GM21717 (cell line): Measurements from ENCODE around the gene RBM15B.
"Not testable (repeated sequence)": the region's sequence is repeated elsewhere in the genome, so short reads cannot be mapped to it uniquely, and the experiment has no call there.

Source experiments
- ATAC-seq: cut with Tn5 transposase; IDR thresholded peaks from one replicate; pipeline ENCODE4 v1.9.1; 2021; ENCODE audit warnings: mild to moderate bottlenecking, moderate library complexity; ENCODE audit not compliant: unreplicated experiment

The RBM15B gene

GRCh38 chr3:51375571-51375970, 15.5 kb upstream of the RBM15B start:
- ATAC-seq = no peak

GRCh38 chr3:51378065-51378464, 13.0 kb upstream of the RBM15B start:
- no peak for ATAC-seq

GRCh38 chr3:51378726-51379125, 12.4 kb upstream of the RBM15B start:
- ATAC-seq = no peak

DNA sequence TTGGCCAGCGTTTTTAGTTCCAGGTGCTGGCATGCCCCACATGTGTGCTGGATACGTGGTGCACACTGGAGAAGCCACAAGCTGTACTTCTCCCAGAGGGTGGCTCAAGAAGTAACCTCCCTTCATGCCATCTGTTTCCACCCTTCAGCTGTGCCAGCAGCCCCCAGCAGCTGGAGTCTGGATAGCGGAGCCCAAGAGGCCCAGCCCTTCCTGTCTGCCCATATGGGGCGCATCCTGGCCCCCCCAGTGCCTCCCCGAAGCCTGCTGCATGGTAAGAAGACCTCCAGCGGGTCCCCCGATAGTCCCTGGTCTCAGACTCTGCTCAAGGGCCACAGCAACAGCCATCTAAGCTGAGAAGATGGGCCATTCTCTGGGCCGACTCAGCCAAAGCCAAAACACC, 11.8 kb upstream of the RBM15B start:
- no peak for ATAC-seq

- ATAC-seq = no peak
Observed at GRCh38 chr3:51379746-51380455, 11.2 kb upstream of the RBM15B start.

GRCh38 chr3:51380601-51381332, 10.3 kb upstream of the RBM15B start:
- no peak for ATAC-seq

DNA sequence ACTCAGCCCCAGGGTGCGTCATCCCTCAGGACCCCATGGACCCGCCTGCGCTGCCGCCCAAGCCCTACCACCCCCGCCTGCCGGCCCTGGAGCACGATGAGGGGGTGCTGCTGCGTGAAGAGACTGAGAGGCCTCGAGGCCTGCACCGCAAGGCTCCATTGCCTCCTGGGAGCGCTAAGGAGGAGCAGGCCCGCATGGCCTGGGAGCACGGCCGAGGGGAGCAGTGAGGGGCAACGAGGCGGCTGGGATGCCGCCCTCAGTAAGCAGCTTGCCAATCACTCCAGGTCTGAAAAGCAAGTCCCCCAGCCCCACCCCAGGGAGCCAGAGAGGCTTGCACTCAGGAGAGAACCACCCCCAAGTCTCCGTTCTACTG, 9.8 kb upstream of the RBM15B start:
- ATAC-seq = no peak

DNA sequence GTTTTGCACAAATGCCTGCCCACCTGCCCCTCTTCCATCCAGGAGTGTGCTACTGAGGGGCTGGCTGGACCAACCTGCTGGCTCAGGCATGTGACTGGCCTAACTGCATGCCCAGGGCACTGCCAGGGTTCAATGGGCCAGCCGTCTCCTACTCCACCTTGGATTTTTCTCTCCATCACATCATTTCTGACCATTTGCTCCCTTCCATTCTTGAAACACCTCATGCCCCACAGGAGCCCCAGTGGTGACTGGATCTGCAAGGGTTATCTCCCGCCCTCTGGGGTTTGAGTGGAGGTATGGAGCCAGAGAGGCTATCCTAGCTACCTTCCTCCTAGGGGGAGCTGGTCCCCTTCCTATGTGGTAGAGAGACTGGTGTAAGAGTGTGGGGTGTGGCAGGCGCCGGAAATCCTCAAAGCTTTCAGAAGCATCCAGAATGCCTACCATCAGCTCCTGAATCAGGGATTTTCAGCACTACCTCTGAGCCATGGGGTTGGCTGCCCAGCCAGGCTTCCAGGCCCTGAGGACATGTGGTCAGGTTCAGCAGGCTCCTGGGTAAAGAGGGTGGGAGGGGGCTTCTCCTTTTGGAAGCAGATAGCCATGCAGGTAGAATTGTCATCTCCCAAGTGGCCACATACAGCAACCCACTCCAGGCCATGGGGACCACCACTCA, 8.9 kb upstream of the RBM15B start:
- ATAC-seq = no peak

- no peak for ATAC-seq
Observed at GRCh38 chr3:51382947-51383578, 8.0 kb upstream of the RBM15B start.

DNA sequence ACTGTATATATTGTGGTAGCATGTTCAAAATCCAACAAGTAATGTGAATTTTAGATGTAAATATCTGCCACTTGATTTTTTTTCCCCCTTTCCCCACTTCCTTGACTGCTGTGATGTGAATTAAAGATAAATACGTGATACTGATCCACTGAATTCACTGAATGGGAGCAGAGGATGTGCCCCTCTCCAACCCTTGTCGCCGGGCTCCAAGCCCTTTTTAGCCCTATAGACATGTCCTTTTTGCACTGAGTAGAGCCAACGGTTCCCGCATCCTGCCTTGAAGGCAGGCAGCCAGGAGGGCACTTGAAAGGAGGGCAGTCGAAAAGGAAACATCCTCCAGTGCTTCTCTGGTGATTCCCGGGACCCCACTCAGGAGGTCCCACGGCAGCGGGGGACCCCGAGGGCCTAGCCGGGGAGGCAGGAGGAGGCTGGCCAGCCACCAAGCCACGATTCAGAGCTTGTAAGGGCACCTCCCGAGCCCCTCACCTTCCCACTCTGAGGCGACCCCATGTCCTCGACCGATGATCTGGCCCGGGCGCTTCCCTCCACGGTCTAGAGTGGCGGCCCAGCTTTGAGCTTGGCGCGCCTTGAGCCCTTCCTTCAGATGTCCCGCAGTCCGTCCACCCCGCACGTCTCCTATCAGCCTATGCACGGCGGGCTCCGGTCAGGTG, 6.9 kb upstream of the RBM15B start:
- ATAC-seq = peak; percentile 18

DNA sequence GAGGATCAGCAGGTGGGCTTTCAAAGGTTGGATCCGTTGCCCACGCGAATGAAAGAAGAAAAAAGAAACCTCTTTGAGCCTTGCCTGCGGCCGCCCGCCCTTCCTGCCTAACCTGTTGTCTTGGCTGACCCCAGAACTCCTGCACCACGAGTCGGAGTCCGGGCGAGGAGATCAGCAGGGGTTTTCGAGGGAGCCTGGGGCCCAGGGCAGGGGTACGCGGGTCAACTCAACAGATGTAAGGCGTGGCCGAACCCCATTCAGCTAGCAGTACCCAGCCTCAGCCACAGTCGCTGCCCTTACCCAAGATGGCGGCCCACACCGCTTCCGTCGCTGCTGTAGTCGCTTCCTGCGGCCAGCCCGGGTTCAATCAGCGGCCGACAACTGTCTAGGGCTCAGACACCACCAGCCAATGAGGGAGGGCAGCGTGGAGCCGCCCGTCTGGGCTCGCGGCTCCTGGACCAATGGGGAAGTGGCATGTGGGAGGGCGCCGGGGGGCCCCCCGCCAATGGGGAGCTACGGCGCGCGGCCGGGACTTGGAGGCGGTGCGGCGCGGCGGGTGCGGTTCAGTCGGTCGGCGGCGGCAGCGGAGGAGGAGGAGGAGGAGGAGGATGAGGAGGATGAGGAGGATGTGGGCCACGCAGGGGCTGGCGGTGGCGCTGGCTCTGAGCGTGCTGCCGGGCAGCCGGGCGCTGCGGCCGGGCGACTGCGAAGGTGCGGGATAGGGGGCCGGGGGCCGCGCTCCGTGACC, 6.2 kb upstream of the RBM15B start, which contains the start of gene MANF:
MANF (plus strand) TSS at position 566 of the 748 bp plus-strand sequence; CDS start at position 618, 52 bp downstream.
- peak; percentile 87 for ATAC-seq

- no peak for ATAC-seq
Observed at GRCh38 chr3:51385621-51386091, 5.4 kb upstream of the RBM15B start.

- ATAC-seq = no peak
Observed at GRCh38 chr3:51386159-51386851, 4.8 kb upstream of the RBM15B start.

- ATAC-seq = no peak
Observed at GRCh38 chr3:51386852-51387229, 4.2 kb upstream of the RBM15B start.

GRCh38 chr3:51387281-51387680, 3.8 kb upstream of the RBM15B start:
- not testable (repeated sequence) for ATAC-seq

GRCh38 chr3:51388286-51389029, 2.6 kb upstream of the RBM15B start:
- no peak for ATAC-seq

- ATAC-seq = no peak
Observed at GRCh38 chr3:51389423-51390183, 1.5 kb upstream of the RBM15B start.
